ENCODE measurements around the gene CIROP.

- no peak for TF ChIP-seq POLR2A (IDR thresholded peaks at IDR 0.05; ENCODE audit: low read depth, low read length)
- TF ChIP-seq POU2F2 (IDR thresholded peaks at IDR 0.05; ENCODE audit: low read depth, low read length) = no peak
These were observed 15.1 kb downstream of the CIROP start for GRCh38 chr14:23089498-23090253.
